ENCODE results near the gene AGK.

Gene AGK

GRCh38 chr7:141698247-141699015 lies 147.2 kb downstream of the AGK start:
- DNase-seq (ENCODE audit: low read depth) = no peak

DNA sequence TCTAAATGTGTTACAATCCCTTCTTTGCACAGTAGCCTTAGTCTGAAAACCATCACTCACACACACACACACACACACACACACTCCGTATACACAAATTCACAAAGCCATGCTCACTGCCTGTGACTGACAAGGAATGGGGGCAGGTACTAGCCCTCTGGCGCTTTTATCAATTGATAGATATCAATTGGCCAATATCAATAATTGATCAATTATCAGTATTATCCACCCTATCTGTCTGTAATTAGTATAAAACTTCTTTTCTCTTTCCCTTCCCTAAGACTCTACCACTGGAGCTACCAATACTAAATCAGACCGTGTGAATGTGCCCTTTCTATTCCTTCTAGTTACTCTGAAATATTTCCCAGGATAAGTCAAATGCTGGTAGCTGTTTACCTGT lies 148.7 kb downstream of the AGK start:
- no peak overlapping the region for H3K4me3 ChIP-seq (ENCODE audit: low read depth, low read length)
- DNase-seq (ENCODE audit: low read depth) = no peak

More at GRCh38 chr7:141698247-141699015, 147.2 kb downstream of the AGK start:
- H3K4me3 ChIP-seq (ENCODE audit: low read depth, low read length) = no peak overlapping the region

DNA sequence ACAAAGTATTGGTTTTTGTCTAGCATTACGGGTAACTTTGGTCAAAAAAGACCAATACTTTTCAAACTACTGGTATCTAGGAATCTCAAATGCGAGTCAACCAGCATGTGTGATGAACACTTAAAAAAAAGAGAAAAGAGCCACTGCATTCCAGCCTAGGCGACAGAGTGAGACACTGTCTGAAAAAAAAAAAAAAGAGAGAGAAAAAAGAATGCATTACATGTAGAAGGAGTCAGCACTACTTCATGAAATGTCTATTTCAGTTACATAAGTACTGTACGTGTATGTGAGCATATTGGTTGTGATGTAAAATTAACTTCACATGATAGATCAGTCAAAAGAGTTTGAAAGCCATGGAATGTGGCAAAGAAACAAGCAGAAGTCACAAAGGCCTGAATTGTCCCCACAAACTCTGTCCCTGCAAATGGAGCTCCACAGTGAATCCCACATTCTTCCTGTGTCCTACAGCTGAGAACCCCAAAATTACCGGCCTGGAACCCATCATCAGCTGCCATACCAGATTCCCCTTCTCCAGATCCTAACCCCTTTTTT lies 149.2 kb downstream of the AGK start:
- H3K4me3 ChIP-seq (ENCODE audit: low read depth, low read length) = no peak overlapping the region

DNA sequence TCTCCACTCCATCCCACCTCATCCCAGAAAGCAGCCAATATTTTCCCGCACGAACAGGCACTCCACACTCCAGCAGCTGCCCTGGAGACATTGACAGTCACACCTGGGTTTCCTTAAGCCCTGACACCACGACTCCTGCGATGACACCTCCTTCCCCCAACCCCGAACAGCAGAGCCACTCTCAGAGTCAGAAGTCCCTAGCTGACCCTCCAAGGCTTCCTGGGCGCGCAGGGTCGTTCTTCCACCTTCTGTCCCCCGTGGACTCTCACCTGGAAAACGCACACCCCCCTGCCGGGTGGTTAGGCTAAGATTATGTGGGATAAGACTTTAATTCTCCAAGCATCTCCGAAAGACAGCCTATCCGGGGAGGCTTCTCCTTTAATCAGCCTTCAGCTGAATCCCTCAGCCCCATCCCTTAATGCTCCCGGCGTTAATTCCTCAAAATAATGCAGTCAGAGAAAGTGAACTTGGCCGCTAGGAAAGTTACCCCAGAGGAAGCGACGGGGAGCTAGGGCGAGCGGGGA lies 149.7 kb downstream of the AGK start:
- DNase-seq (ENCODE audit: low read depth) = no peak
- peak overlapping the region; percentile 64 for H3K4me3 ChIP-seq (ENCODE audit: low read depth, low read length)

More for the DNA sequence above, 149.2 kb downstream of the AGK start:
- DNase-seq (ENCODE audit: low read depth) = no peak

GRCh38 chr7:141701489-141702046 lies 150.4 kb downstream of the AGK start:
- no peak for DNase-seq (ENCODE audit: low read depth)
- peak overlapping the region; percentile 64 for H3K4me3 ChIP-seq (ENCODE audit: low read depth, low read length)

DNA sequence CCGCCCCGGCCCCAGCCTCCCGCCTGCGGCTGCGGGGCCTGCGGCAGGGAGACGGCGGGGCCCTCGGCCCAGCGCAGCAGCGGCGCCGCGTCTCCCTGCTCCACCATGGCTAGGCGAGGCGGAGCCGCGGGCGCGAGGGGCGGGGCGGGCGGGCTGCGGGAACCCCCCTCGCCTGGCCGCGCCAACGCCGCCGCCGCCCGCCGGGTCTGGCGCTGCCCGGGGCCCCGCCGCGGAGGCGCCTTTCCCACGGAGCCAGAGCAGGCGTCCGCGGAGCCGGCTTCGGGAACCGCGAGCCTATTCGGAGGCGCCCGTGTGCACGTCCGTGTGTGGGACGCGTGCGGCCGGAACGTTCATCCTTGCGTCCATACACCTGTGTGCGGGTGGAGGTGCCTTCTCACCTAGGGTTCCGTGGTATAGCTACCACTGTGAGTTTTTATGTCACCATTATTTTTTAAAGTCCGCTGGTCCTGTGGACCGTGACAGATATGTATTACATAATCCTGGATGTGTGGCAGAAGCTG lies 150.9 kb downstream of the AGK start, which contains the start of gene DENND11:
TSS of gene DENND11 (minus strand) at position 120 of the 521 bp plus-strand sequence. CDS start at position 107, 13 bp downstream.
- H3K4me3 ChIP-seq (ENCODE audit: low read depth, low read length) = peak within 1 kb of the TSS; percentile 64
- peak; percentile 5 for DNase-seq (ENCODE audit: low read depth)

DNA sequence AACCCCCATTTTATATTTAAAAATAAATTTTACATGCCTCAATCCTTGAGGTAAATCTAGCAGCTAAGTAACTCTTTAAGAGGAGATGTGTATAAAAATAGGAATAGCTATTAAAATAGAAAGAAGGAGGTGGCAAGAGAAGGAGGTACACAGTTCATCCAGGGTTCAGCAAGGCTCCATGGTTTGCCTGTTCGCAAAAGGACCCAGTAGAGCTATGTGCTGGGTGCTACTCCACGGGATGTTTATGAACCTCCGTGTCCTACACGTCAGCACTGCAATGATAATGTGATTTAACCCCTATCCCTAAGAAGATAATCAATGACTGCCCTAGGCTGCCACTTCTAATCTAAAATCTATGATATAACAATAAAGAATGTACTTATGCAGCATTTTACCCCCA lies 151.7 kb downstream of the AGK start:
- H3K4me3 ChIP-seq (ENCODE audit: low read depth, low read length) = no peak overlapping the region
- no peak for DNase-seq (ENCODE audit: low read depth)

- DNase-seq (ENCODE audit: low read depth) = no peak
- H3K4me3 ChIP-seq (ENCODE audit: low read depth, low read length) = no peak overlapping the region
These were observed 152.9 kb downstream of the AGK start for GRCh38 chr7:141704112-141704511.

- H3K4me3 ChIP-seq (ENCODE audit: low read depth, low read length) = no peak overlapping the region
- no peak for DNase-seq (ENCODE audit: low read depth)
These were observed 153.5 kb downstream of the AGK start for GRCh38 chr7:141704741-141705140.
